GM18519 (cell line): ENCODE results near the gene MRO.
"Not testable (repeated sequence)": the region's sequence is repeated elsewhere in the genome, so short reads cannot be mapped to it uniquely, and the experiment has no call there.

ENCODE experiments used
- ATAC-seq: cut with Tn5 transposase; IDR thresholded peaks from one replicate; pipeline ENCODE4 v1.9.1; 2021; ENCODE audit warnings: mild to moderate bottlenecking, moderate library complexity; ENCODE audit not compliant: unreplicated experiment, low FRiP score

Gene MRO

GRCh38 chr18:50839341-50839740 is 19.5 kb upstream of the MRO start:
- no peak for ATAC-seq

- no peak for ATAC-seq
Observed at GRCh38 chr18:50836521-50836957, 16.7 kb upstream of the MRO start.

- ATAC-seq = not testable (repeated sequence)
Observed at GRCh38 chr18:50833496-50833895, 13.7 kb upstream of the MRO start.

- no peak for ATAC-seq
Observed at GRCh38 chr18:50832754-50833153, 12.9 kb upstream of the MRO start.

GRCh38 chr18:50830544-50830943 is 10.7 kb upstream of the MRO start:
- ATAC-seq = peak; percentile 43

GRCh38 chr18:50829644-50830043 is 9.8 kb upstream of the MRO start:
- ATAC-seq = no peak

- no peak for ATAC-seq
Observed at GRCh38 chr18:50826027-50826426, 6.2 kb upstream of the MRO start.

- no peak for ATAC-seq
Observed at GRCh38 chr18:50825621-50826020, 5.8 kb upstream of the MRO start.

GRCh38 chr18:50822756-50823155 is 2.9 kb upstream of the MRO start:
- no peak for ATAC-seq

GRCh38 chr18:50820901-50821520 is 1.2 kb upstream of the MRO start:
- no peak for ATAC-seq

- no peak for ATAC-seq
Observed at GRCh38 chr18:50819027-50819727, 639 bp downstream of the MRO start.

GRCh38 chr18:50816419-50817166 is 3.2 kb downstream of the MRO start:
- ATAC-seq = peak; percentile 66

- no peak for ATAC-seq
Observed at GRCh38 chr18:50814395-50814794, 5.4 kb downstream of the MRO start.

GRCh38 chr18:50813353-50813752 is 6.5 kb downstream of the MRO start:
- ATAC-seq = no peak

- ATAC-seq = no peak
Observed at GRCh38 chr18:50812834-50813233, 7.0 kb downstream of the MRO start.

- no peak for ATAC-seq
Observed at GRCh38 chr18:50807176-50807575, 12.6 kb downstream of the MRO start.

- no peak for ATAC-seq
Observed at GRCh38 chr18:50806208-50806616, 13.6 kb downstream of the MRO start.

- ATAC-seq = no peak
Observed at GRCh38 chr18:50805732-50806131, 14.1 kb downstream of the MRO start.

- ATAC-seq = no peak
Observed at GRCh38 chr18:50803592-50803991, 16.2 kb downstream of the MRO start.

- ATAC-seq = no peak
Observed at GRCh38 chr18:50802141-50802540, 17.7 kb downstream of the MRO start.

GRCh38 chr18:50797142-50797541 is 22.7 kb downstream of the MRO start:
- ATAC-seq = no peak

- ATAC-seq = no peak
Observed at GRCh38 chr18:50796495-50796894, 23.3 kb downstream of the MRO start.
